ENCODE results near the gene CYP1A2. TPM values are rescaled to one million over a fixed set of nuclear protein-coding genes. Genes with fewer than 3 reads are reported as not detected.

Gene CYP1A2
- total RNA-seq, 6 experiments from 2014 or later, result 0.81 to 235 (median 65.0) TPM

- no peak overlapping the region for H3K27ac ChIP-seq
- H3K9me3 ChIP-seq, result no peaks in the 10 kb centered on the region
- DNase-seq (no peak), ATAC-seq (no peak)
- H3K27me3 ChIP-seq, result no peaks in the 10 kb centered on the region
- intact Hi-C loops (cut with DNase I), result no loop called here
- no peaks in the 10 kb centered on the region for H3K36me3 ChIP-seq
- TF ChIP-seq CTCF (IDR thresholded peaks at IDR 0.05) (no peak), POLR2A (IDR thresholded peaks at IDR 0.05) (no peak)
- H3K4me1 ChIP-seq, result peaks cover 0 to 34% (median 8%) of the 10 kb centered on the region in 4 donors
- WGBS (ENCODE audit: insufficient coverage, low coverage, low lambda C conversion rate, missing lambda C conversion rate), result 90% methylated on average over 4 of the region's 4 CpGs
- H3K4me3 ChIP-seq, result no peak overlapping the region
These were observed 27.2 kb downstream of the CYP1A2 start for GRCh38 chr15:74775894-74776293.

GRCh38 chr15:74776821-74777768 is 28.4 kb downstream of the CYP1A2 start:
- DNase-seq (peak in 1 of 3 donors; percentile 53), ATAC-seq (peak in 1 of 4 donors; percentile 1)
- Histone ChIP-seq H3K27ac (peak overlapping the region in 2 of 3 donors; percentile 24 to 47), H3K9me3 (no peaks in the 10 kb centered on the region), H3K4me3 (no peak overlapping the region), H3K36me3 (no peaks in the 10 kb centered on the region), H3K27me3 (no peaks in the 10 kb centered on the region), H3K4me1 (peaks cover 0 to 43% (median 9%) of the 10 kb centered on the region in 4 donors)
- TF ChIP-seq POLR2A (IDR thresholded peaks at IDR 0.05) (no peak), CTCF (IDR thresholded peaks at IDR 0.05) (no peak)
- WGBS (ENCODE audit: insufficient coverage, low coverage, low lambda C conversion rate, missing lambda C conversion rate), result 43% methylated on average over 11 of the region's 13 CpGs
- intact Hi-C loops (cut with DNase I), result no loop called here

- no peaks in the 10 kb centered on the region for H3K9me3 ChIP-seq
- intact Hi-C loops (cut with DNase I), result no loop called here
- peaks cover 0 to 46% (median 9%) of the 10 kb centered on the region in 4 donors for H3K4me1 ChIP-seq
- ATAC-seq (no peak), DNase-seq (peak in 1 of 3 donors; percentile 43)
- no peaks in the 10 kb centered on the region for H3K27me3 ChIP-seq
- TF ChIP-seq POLR2A (IDR thresholded peaks at IDR 0.05) (no peak), CTCF (IDR thresholded peaks at IDR 0.05) (no peak)
- no peaks in the 10 kb centered on the region for H3K36me3 ChIP-seq
- H3K27ac ChIP-seq, result peak overlapping the region; percentile 24 to 90 (median 28)
- 72% methylated on average over 6 of the region's 6 CpGs for WGBS (ENCODE audit: insufficient coverage, low coverage, low lambda C conversion rate, missing lambda C conversion rate)
- no peak overlapping the region for H3K4me3 ChIP-seq
These were observed 29.3 kb downstream of the CYP1A2 start for GRCh38 chr15:74777769-74778598.

- 96% methylated on average over 3 of the region's 5 CpGs for WGBS (ENCODE audit: insufficient coverage, low coverage, low lambda C conversion rate, missing lambda C conversion rate)
- Histone ChIP-seq H3K4me1 (peaks cover 0 to 52% (median 12%) of the 10 kb centered on the region in 4 donors), H3K9me3 (no peaks in the 10 kb centered on the region), H3K27me3 (no peaks in the 10 kb centered on the region), H3K27ac (peak overlapping the region in 2 of 3 donors; percentile 90 to 94), H3K4me3 (no peak overlapping the region), H3K36me3 (no peaks in the 10 kb centered on the region)
- no peak for DNase-seq
- no peak for ATAC-seq
- intact Hi-C loops (cut with DNase I), result no loop called here
- no peak for TF ChIP-seq CTCF (IDR thresholded peaks at IDR 0.05)
- no peak for TF ChIP-seq POLR2A (IDR thresholded peaks at IDR 0.05)
These were observed 29.9 kb downstream of the CYP1A2 start for GRCh38 chr15:74778599-74778970.
